Forelimb muscle (tissue), 1 donor: Measurements from ENCODE around the gene VAV1. TPM values are rescaled to one million over a fixed set of nuclear protein-coding genes. Genes with fewer than 3 reads are reported as not detected.
"Not testable (repeated sequence)": the region's sequence is repeated elsewhere in the genome, so short reads cannot be mapped to it uniquely, and the experiment has no call there.

Experiments
- DNase-seq: peaks from one replicate; pipeline ENCODE4 v3.0.0-alpha.2; 2013; ENCODE audit warnings: low read depth
- polyA plus RNA-seq: library from polyadenylated mRNA; unstranded; fragments of 120-200 nt; gene quantifications from one replicate; pipeline ENCODE4 v1.2.1, GENCODE V29; 2013; ENCODE audit not compliant: insufficient read length

The VAV1 gene
- polyA plus RNA-seq, 1 donor, result 1.6 TPM

DNA sequence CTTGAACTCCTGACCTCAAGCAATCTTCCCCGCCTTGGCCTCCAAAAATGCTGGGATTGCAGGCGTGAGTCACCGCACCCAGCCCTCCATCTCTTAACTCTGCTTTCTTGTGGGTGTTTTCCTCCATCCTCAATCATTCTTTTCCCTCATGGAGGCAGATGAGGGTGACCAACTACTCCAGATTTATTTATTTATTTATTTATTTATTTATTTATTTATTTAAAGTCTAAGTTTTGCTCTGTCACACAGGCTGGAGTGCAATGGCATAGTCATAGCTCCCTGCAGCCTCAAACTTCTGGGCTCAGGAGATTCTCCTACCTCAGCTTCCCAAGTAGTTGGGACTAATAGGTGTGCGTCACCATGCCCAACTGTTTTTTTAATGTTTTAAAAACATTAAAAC is 14.9 kb downstream of the VAV1 start:
- no peak for DNase-seq

GRCh38 chr19:6788896-6789295 is 16.4 kb downstream of the VAV1 start:
- no peak for DNase-seq

GRCh38 chr19:6790194-6791128 is 18.0 kb downstream of the VAV1 start:
- no peak for DNase-seq

DNA sequence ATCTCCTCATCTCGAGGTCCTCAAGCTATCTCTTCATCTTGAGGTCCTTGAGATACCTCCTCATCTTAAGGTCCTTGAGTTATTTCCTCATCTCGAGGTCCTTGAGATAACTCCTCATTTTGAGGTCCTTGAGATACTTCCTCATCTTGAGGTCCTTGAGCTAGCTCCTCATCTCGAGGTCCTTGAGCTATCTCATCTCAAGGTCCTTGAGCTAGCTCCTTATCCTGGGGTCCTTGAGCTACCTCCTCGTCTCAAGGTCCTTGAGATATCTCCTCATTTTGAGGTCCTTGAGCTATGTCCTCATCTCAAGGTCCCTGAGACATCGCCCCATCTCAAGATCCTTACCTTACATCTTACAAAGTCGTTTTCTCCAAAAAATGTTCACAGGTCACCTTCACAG is 18.7 kb downstream of the VAV1 start:
- no peak for DNase-seq

DNA sequence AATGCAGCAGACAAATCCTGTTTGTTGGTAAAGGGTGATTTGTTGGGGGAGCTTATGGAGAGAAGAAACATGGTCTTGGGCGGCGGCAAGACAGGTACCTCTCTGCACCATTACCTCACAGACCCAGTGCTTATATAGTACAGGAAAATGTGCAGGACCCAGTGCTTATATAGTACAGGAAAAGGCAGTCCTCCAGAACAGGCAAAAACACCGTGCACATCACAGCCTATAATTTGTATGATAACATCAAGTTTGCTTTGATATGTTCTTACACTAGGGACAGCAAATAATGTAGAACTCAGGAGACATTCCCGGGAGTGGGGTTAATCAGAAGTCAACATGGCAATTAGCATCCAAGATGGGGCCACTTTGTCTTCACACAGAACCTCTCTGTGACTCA is 20.9 kb downstream of the VAV1 start:
- DNase-seq, result no peak

- DNase-seq, result no peak
Observed at GRCh38 chr19:6793973-6794372, 21.5 kb downstream of the VAV1 start.

GRCh38 chr19:6794686-6795431 is 22.4 kb downstream of the VAV1 start:
- no peak for DNase-seq

GRCh38 chr19:6796278-6796677 is 23.8 kb downstream of the VAV1 start:
- no peak for DNase-seq

GRCh38 chr19:6797646-6798045 is 25.1 kb downstream of the VAV1 start:
- no peak for DNase-seq

GRCh38 chr19:6800160-6800790 is 27.8 kb downstream of the VAV1 start:
- not testable (repeated sequence) for DNase-seq

DNA sequence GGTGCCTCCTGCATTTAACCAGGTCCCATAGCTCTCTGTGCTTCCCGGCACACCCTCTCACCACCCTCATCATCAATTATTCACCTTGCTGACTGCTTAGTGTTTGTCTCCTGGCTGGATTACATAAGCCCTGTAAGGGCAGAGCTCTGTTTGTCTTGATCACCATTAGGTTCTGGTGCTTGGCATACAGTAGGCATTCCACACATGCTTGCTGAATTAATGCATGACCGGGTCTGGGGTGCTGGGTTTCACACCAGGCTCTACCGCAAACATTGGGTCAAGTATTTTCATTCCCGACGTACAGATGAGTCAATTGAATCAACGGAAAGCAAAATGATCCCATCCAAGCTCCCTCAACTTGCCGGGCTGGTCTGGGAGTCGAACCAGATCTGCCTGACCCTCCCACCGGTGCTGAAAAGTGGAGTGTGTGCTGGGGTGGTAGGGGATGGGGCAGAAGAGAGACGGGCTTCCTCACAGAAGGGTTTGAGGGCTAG is 28.5 kb downstream of the VAV1 start:
- no peak for DNase-seq

DNA sequence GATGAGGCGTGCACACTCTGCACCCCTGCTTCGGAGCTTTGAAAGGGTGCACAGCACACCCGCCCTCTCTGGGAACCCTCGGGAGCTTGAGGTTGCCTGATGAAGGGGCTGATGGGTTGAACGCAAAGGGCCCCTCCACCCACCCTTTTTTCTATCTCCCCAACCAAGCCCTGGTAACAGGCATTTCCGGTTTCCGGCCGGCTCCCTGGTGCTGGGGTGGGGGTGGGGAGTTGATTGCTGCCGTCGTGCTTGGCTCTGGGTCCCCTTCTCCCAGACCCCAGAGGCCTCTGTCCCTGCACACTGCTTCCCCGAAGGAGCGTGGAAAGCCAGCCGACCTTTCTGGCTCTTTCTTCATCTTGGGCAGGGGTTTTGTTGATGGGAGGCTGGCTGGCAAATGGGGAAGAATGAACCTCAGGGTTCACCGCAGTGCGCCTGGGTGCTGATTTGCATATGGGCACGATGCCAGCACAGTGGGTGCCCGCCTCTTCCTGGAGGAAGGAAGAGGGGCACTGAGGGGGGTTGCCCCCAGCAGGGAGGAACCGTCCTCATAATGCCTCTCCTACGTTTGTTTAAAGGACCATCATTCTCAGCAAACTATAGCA is 29.1 kb downstream of the VAV1 start:
- no peak for DNase-seq

- no peak for DNase-seq
Observed at GRCh38 chr19:6802336-6803035, 30.0 kb downstream of the VAV1 start.

DNA sequence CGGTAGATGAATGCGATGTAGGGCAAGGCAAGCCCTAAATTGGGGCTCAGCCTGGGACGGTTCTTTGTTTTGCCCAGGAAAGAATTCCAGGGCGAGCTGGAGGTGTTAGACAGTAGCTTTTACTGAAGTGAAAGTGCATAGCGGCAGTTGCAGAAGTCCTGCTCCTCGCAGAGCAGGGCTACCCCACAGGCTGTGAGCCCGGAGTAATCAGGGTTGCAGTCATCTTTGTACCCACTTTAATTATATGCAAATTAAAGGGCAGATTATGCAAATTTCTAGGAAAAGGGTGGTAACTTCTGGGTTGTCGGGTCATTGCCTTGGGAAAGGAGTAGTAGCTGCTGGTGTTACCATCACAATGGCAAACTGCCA is 30.5 kb downstream of the VAV1 start:
- no peak for DNase-seq

DNA sequence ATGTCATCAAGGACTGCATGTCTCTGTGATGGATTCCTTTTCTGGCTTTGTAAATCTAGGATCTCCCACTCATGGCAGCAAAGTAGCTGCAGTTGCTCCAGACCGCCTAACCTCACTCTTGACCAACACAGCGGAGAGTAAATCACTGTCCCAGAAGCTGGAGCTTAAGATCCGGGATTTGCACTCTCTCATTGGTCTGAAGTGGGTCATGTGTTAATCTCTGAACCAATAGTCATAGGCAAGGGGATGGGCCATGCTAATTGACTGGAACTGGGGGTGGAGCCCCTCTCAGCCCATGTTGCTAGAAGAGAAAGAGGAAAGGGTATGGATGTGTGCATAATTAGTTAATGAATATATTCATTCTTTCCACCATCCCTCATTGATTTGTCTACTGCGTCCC is 34.0 kb downstream of the VAV1 start:
- DNase-seq, result no peak

- DNase-seq, result no peak
Observed at GRCh38 chr19:6807291-6807690, 34.8 kb downstream of the VAV1 start.

DNA sequence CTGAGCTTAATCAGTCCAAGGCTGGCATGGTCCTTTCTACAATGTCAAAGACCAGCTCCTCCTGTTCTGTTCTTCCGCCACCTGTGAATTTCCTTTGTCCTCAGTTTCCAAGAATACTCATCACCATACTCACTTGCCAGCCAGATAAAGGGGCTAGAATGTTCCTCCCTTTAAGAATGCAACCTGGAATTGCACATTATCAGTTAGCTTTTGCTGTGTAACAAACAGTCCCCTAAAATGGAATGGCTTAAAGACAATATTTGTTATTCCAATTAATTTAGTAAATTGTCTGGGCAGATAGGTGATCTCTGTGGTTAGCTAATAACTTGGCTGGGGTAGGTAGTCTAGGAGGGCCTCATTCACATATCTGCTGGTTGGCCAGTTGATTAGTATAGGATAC is 36.0 kb downstream of the VAV1 start:
- DNase-seq, result no peak

DNA sequence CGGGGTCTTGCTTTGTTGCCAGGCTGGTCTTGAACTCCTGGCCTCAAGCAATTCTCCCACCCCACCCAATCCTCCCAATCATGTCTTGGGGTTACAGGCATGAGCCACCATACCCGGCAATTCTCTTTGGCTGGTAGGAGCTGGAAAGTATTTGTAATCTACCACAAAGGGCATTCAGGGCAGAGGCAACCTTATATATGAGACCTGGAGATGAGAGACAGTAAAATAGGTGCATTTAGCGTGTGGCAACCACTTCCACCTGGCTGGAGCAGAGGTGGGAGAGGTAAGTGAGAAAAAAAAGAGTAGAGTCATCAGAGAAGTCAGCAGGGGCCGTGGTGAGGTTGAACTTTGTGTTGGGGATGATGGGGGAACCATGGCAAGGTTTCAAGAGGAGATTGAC is 36.8 kb downstream of the VAV1 start:
- DNase-seq, result no peak

GRCh38 chr19:6811378-6811777 is 38.9 kb downstream of the VAV1 start:
- DNase-seq, result no peak

- no peak for DNase-seq
Observed at GRCh38 chr19:6811906-6812305, 39.4 kb downstream of the VAV1 start.

GRCh38 chr19:6812612-6813011 is 40.1 kb downstream of the VAV1 start:
- no peak for DNase-seq
